ENCODE data around the gene S100A5. TPM values are rescaled to one million over a fixed set of nuclear protein-coding genes. Genes with fewer than 3 reads are reported as not detected.

The S100A5 gene
- total and polyA plus RNA-seq, 10 of the 15 experiments (the other 5 are each of a cell fraction or from before 2014, with no cell fraction given), result 0.47 to 0.75 (median 0.56) TPM; not detected in 6

DNA sequence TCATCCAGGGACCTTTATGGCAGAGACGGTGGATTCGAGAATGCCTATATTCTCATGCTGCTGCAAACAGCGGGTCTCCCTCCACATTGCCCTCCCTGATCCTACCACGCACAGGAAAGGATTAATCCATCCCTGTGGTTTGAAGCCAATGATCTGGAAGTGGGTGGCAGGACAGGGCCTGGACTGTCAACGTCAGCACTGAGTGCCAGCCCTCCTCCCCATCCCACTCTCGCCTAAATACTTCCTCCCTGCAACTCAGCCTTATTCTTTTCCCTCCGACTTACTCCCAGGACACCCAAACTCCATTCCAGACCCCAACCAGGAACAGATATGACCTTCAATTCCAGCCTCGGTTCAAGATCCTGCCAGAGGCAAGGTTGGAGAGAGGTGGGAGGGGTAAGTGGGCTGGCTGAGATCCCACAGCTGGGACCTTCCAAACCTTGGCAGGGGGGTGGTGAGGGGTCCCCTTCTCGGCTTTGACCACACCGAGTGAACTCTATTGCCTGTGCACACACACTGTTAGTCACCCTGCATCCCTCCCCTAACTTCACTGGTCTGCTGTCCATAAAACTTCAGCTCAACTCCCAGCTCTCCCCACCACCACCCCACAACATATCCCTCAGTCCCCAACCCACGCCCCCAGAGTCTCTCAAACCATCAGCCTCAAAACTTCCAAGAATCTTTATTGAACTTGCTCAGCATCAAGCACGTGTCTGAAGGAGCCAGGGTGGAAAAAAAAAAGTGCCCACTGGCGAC lies 2.4 kb upstream of the S100A5 start:
- Histone ChIP-seq H3K4me2 (ENCODE audit: control insufficient read depth, insufficient read depth) (no peak overlapping the region), H3K27ac (ENCODE audit: control insufficient read depth, insufficient read depth) (no peak overlapping the region), H3K27me3 (replicated peaks in 1 of 2; ENCODE audit: control insufficient read depth in 2 of 2, insufficient read depth in 2 of 2, low read length in 1 of 2) (no peaks in the 10 kb centered on the region), H3K9ac (ENCODE audit: control insufficient read depth, insufficient read depth, low read length) (no peak overlapping the region), H2AFZ (ENCODE audit: control insufficient read depth, low read depth, low read length) (no peak overlapping the region), H3K79me2 (ENCODE audit: control insufficient read depth, insufficient read depth, low read length) (no peaks in the 10 kb centered on the region), H3K9me3 (replicated peaks; ENCODE audit: control insufficient read depth, insufficient read depth, low read length) (no peaks in the 10 kb centered on the region), H3K4me1 (ENCODE audit: control insufficient read depth, insufficient read depth, low read length) (peaks cover 25% of the 10 kb centered on the region), H3K36me3 (ENCODE audit: control insufficient read depth in 2 of 2, insufficient read depth in 2 of 2, low read length in 1 of 2) (no peaks in the 10 kb centered on the region), H3K4me3 (no peak overlapping the region), H4K20me1 (ENCODE audit: control insufficient read depth, insufficient read depth) (no peaks in the 10 kb centered on the region)
- FAIRE-seq, result no peak
- no peak for ATAC-seq
- WGBS (ENCODE audit: insufficient coverage, insufficient replicate concordance, low lambda C conversion rate, missing lambda C conversion rate), result 37% methylated on average over 13 of the region's 13 CpGs
- ChIA-PET RAD21 (ENCODE audit: unreplicated experiment) (interaction anchor here (0.8 to 3.5 kb wide), 2 partner anchors 8 to 133 kb away, joined by 3 to 38 read pairs; partner anchors contain the start of gene S100A6), CTCF (interaction anchor here (0.5 to 4.3 kb wide), 5 partner anchors 9 to 86 kb away, joined by 3 to 46 read pairs (median 5); partner anchors contain the start of gene S100A6), SMC1A (ENCODE audit: uncharacterized antibody, unreplicated experiment) (interaction anchor here (0.6 to 3.4 kb wide), 2 partner anchors 25 to 444 kb away, joined by 3 to 13 read pairs; no protein-coding TSS in a partner anchor), POLR2A (interaction anchor here (3.5 to 4.1 kb wide), 2 partner anchors 8 to 22 kb away, joined by 29 to 34 read pairs; partner anchors contain the start of genes S100A2 and S100A6)
- intact Hi-C loops (cut with micrococcal nuclease; ENCODE audit: unreplicated experiment), result no loop called here
- no TSS peak for BruUV-seq (replicated peaks)
- DNase-seq (ENCODE audit: low read depth, low spot score), result no peak
- TF ChIP-seq, protein P1, sequence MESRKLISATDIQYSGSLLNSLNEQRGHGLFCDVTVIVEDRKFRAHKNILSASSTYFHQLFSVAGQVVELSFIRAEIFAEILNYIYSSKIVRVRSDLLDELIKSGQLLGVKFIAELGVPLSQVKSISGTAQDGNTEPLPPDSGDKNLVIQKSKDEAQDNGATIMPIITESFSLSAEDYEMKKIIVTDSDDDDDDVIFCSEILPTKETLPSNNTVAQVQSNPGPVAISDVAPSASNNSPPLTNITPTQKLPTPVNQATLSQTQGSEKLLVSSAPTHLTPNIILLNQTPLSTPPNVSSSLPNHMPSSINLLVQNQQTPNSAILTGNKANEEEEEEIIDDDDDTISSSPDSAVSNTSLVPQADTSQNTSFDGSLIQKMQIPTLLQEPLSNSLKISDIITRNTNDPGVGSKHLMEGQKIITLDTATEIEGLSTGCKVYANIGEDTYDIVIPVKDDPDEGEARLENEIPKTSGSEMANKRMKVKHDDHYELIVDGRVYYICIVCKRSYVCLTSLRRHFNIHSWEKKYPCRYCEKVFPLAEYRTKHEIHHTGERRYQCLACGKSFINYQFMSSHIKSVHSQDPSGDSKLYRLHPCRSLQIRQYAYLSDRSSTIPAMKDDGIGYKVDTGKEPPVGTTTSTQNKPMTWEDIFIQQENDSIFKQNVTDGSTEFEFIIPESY (IDR thresholded peaks at IDR 0.05), result no peak
- no peak for TF ChIP-seq CBX5 (IDR thresholded peaks at IDR 0.05; ENCODE audit: low read depth)
- in situ Hi-C loops (cut with MboI), result no loop called here

All from GM12878 (cell line).